GM19023 (cell line): ENCODE results near the gene HOXD8.

Experiments
- ATAC-seq: cut with Tn5 transposase; IDR thresholded peaks from one replicate; pipeline ENCODE4 v1.9.1; 2021; ENCODE audit warnings: mild to moderate bottlenecking, moderate library complexity; ENCODE audit not compliant: unreplicated experiment

The HOXD8 gene

GRCh38 chr2:176102309-176102866, 27.1 kb upstream of the HOXD8 start:
- ATAC-seq: no peak

GRCh38 chr2:176103194-176103593, 26.3 kb upstream of the HOXD8 start:
- no peak for ATAC-seq

- ATAC-seq: no peak
Observed at GRCh38 chr2:176103742-176104315, 25.7 kb upstream of the HOXD8 start.

GRCh38 chr2:176104316-176105077, 25.0 kb upstream of the HOXD8 start:
- no peak for ATAC-seq

- no peak for ATAC-seq
Observed at GRCh38 chr2:176105078-176105729, 24.3 kb upstream of the HOXD8 start.

- ATAC-seq: no peak
Observed at GRCh38 chr2:176105730-176106580, 23.6 kb upstream of the HOXD8 start.

GRCh38 chr2:176106581-176107539, 22.6 kb upstream of the HOXD8 start, which contains the start of gene HOXD11:
Gene HOXD11 (plus strand): TSS chr2:176107280. CDS start chr2:176107356, 76 bp downstream.
- no peak for ATAC-seq

- ATAC-seq: no peak
Observed at GRCh38 chr2:176107731-176108181, 21.7 kb upstream of the HOXD8 start.

GRCh38 chr2:176109192-176109901, 20.2 kb upstream of the HOXD8 start:
- no peak for ATAC-seq

GRCh38 chr2:176109946-176110345, 19.6 kb upstream of the HOXD8 start:
- no peak for ATAC-seq

GRCh38 chr2:176110415-176111308, 18.8 kb upstream of the HOXD8 start:
- no peak for ATAC-seq

- no peak for ATAC-seq
Observed at GRCh38 chr2:176111309-176111663, 18.2 kb upstream of the HOXD8 start.

- no peak for ATAC-seq
Observed at GRCh38 chr2:176111846-176112374, 17.6 kb upstream of the HOXD8 start.

- ATAC-seq: no peak
Observed at GRCh38 chr2:176112375-176113302, 16.9 kb upstream of the HOXD8 start.

- ATAC-seq: no peak
Observed at GRCh38 chr2:176114120-176114929, 15.2 kb upstream of the HOXD8 start.
